Thyroid gland (tissue), 4 donors: ENCODE measurements around the gene VEPH1. TPM values are rescaled to one million over a fixed set of nuclear protein-coding genes. Genes with fewer than 3 reads are reported as not detected.

Source experiments
- DNase-seq, 2 donors: peaks; one replicate each; pipeline ENCODE4 v3.0.0-alpha.2; 2019
- H3K27ac ChIP-seq, 3 donors: fragments of 200-600 bp; sonication (generic); 1 replicate in 2 of 3; 2 replicates in 1 of 3; pipeline ENCODE4 v1.5.1; 2016 to 2019; ENCODE audit warnings: mild to moderate bottlenecking in 1 of 3, moderate library complexity in 1 of 3
- H3K27me3 ChIP-seq: fragments of 200-600 bp; sonication (generic); one replicate; pipeline ENCODE4 v1.5.1; 2019
- H3K36me3 ChIP-seq, 2 donors: fragments of 200-600 bp; sonication (generic); one replicate each; pipeline ENCODE4 v1.5.1; 2016 to 2019
- H3K4me1 ChIP-seq, 2 donors: fragments of 200-600 bp; sonication (generic); one replicate each; pipeline ENCODE4 v1.5.1; 2017 to 2019
- H3K4me3 ChIP-seq, 3 donors: fragments of 200-600 bp; sonication (generic); replicated peaks in 1 of 3; 1 replicate in 2 of 3; 2 replicates in 1 of 3; pipeline ENCODE4 v1.5.1; 2016; ENCODE audit warnings: mild to moderate bottlenecking in 1 of 3
- H3K9me3 ChIP-seq: fragments of 200-600 bp; sonication (generic); one replicate; pipeline ENCODE4 v1.5.1; 2017
- CTCF ChIP-seq, 6 experiments: fragments of 200-600 bp in 3 of 6; fragments of 450-650 bp in 3 of 6; sonication (generic) in 3 of 6; IDR thresholded peaks; one replicate each; pipeline ENCODE4 v1.5.1; 2016 to 2019; ENCODE audit warnings: antibody characterized with exemption in 6 of 6, mild to moderate bottlenecking in 2 of 6, inconsistent platforms in 1 of 6, moderate library complexity in 1 of 6
- POLR2A ChIP-seq, 2 donors: fragments of 450-650 bp; IDR thresholded peaks; one replicate each; pipeline ENCODE4 v1.6.1; 2017; ENCODE audit warnings: antibody characterized with exemption in 2 of 2, mild to moderate bottlenecking in 2 of 2, moderate library complexity in 1 of 2
- WGBS, 2 donors: methylation state at CpG; one replicate each; pipeline ENCODE4 v1.1.5; 2017; 5-methylcytosine and 5-hydroxymethylcytosine counted together
- intact Hi-C: fragments of 100-400 bp; cut with DNase I; formaldehyde crosslinking; loops from one replicate; pipeline ENCODE4 v1.15.1; 2023
- total RNA-seq, 4 donors: library from RNA; depleted of rRNA; stranded (reverse); fragments of >200 nt; gene quantifications; one replicate each; pipeline ENCODE4 v1.2.3, GENCODE V29; 2016

The VEPH1 gene
- total RNA-seq, 4 donors from 2014 or later, result 1.7 to 12.0 (median 5.0) TPM

GRCh38 chr3:157219215-157219614 is 284.0 kb downstream of the VEPH1 start:
- Histone ChIP-seq H3K9me3 (no peaks in the 10 kb centered on the region), H3K27ac (no peak overlapping the region), H3K27me3 (no peaks in the 10 kb centered on the region), H3K36me3 (no peaks in the 10 kb centered on the region), H3K4me3 (no peak overlapping the region), H3K4me1 (no peaks in the 10 kb centered on the region)
- TF ChIP-seq CTCF (IDR thresholded peaks at IDR 0.05), result no peak
- TF ChIP-seq POLR2A (IDR thresholded peaks at IDR 0.05), result no peak
- intact Hi-C loops, result no loop called here
- 88 to 93% methylated on average over 3 of the region's 3 CpGs for WGBS, 2 donors
- no peak for DNase-seq

Other genes with a start within 250 kb of the VEPH1 start
- 10 to 100 TPM in 1 of 4 donors, 1 to 10 TPM in 2, under 1 TPM in 1; 0.88 to 19.8 (median 6.6) TPM for gene PTX3, start 66.6 kb downstream of the VEPH1 start, total RNA-seq